ENCODE data around the gene MBNL3. TPM values are rescaled to one million over a fixed set of nuclear protein-coding genes. Genes with fewer than 3 reads are reported as not detected.

The MBNL3 gene
- total RNA-seq, 1 experiment from 2014 or later, result 2.6 TPM

- Histone ChIP-seq H2AK5ac (ENCODE audit: insufficient read length, low read length) (no peak overlapping the region), H2BK120ac (ENCODE audit: low read depth, low read length, poor library complexity, severe bottlenecking) (no peak overlapping the region), H3K18ac (ENCODE audit: insufficient read length, low read depth, low read length) (no peak overlapping the region), H3T11ph (ENCODE audit: low read length) (no peak overlapping the region), H3K27me3 (ENCODE audit: insufficient read depth, low read length) (no peaks in the 10 kb centered on the region), H2BK12ac (ENCODE audit: insufficient read length, low read depth, low read length) (no peak overlapping the region), H3K27ac (ENCODE audit: insufficient read length, low read depth, low read length) (no peak overlapping the region), H3K23me2 (ENCODE audit: insufficient read length, low read depth, low read length, poor library complexity, severe bottlenecking) (no peaks in the 10 kb centered on the region), H4K91ac (ENCODE audit: insufficient read length, low read depth, low read length) (no peak overlapping the region), H2BK5ac (ENCODE audit: insufficient read length, low read length) (no peak overlapping the region), H4K8ac (replicated peaks; ENCODE audit: insufficient read length, low read depth, low read length) (no peak overlapping the region), H4K5ac (ENCODE audit: insufficient read length, low read depth, low read length) (no peak overlapping the region), H2AFZ (ENCODE audit: low read length) (no peak overlapping the region), H3K79me1 (ENCODE audit: insufficient read depth, low read depth, low read length, poor library complexity, severe bottlenecking) (no peaks in the 10 kb centered on the region), H3K4me1 (ENCODE audit: insufficient read depth, low read length) (no peaks in the 10 kb centered on the region), H2BK20ac (ENCODE audit: low read depth, low read length, poor library complexity, severe bottlenecking) (no peak overlapping the region), H2BK15ac (ENCODE audit: low read depth, low read length) (no peak overlapping the region), H3K14ac (ENCODE audit: insufficient read depth, low read length) (no peak overlapping the region), H3K4ac (ENCODE audit: low read depth, low read length) (no peak overlapping the region), H3K9me3 (ENCODE audit: control insufficient read depth, low read depth, low read length) (no peaks in the 10 kb centered on the region), H4K20me1 (ENCODE audit: control insufficient read depth, insufficient read depth, insufficient read length) (no peaks in the 10 kb centered on the region), H3K79me2 (ENCODE audit: insufficient read depth, low read length) (no peaks in the 10 kb centered on the region), H3K4me2 (ENCODE audit: insufficient read depth, insufficient read length, low read length) (no peak overlapping the region), H3K56ac (ENCODE audit: insufficient read length, low read depth, low read length) (no peak overlapping the region), H3K23ac (ENCODE audit: insufficient read length, low read depth, low read length) (no peak overlapping the region), H3K9ac (ENCODE audit: extremely low read depth, insufficient read length, low read length) (no peak overlapping the region)
- H3K4me1 Mint-ChIP-seq, result peaks cover 0 to 3% of the 10 kb centered on the region in 2 experiments; a peak in 1 of 4 replicates
- DNase-seq, result no peak
- H3K36me3 Mint-ChIP-seq (ENCODE audit: insufficient read depth in 1 of 3, low read depth in 3 of 3), result peaks cover 2 to 20% (median 5%) of the 10 kb centered on the region in 3 experiments; a peak in 5 of 7 replicates
- peaks cover 6% of the 10 kb centered on the region for H3K27me3 Mint-ChIP-seq (ENCODE audit: low read depth)
- H3K27ac Mint-ChIP-seq, result no peak overlapping the region
- H3K9me3 Mint-ChIP-seq, result peaks cover 16 to 21% of the 10 kb centered on the region in 2 experiments
- no CpG with 5 or more reads among the region's 5 CpGs for WGBS (ENCODE audit: extremely low coverage, insufficient read length, low lambda C conversion rate)
- TF ChIP-seq, protein P1, sequence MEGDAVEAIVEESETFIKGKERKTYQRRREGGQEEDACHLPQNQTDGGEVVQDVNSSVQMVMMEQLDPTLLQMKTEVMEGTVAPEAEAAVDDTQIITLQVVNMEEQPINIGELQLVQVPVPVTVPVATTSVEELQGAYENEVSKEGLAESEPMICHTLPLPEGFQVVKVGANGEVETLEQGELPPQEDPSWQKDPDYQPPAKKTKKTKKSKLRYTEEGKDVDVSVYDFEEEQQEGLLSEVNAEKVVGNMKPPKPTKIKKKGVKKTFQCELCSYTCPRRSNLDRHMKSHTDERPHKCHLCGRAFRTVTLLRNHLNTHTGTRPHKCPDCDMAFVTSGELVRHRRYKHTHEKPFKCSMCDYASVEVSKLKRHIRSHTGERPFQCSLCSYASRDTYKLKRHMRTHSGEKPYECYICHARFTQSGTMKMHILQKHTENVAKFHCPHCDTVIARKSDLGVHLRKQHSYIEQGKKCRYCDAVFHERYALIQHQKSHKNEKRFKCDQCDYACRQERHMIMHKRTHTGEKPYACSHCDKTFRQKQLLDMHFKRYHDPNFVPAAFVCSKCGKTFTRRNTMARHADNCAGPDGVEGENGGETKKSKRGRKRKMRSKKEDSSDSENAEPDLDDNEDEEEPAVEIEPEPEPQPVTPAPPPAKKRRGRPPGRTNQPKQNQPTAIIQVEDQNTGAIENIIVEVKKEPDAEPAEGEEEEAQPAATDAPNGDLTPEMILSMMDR (conservative IDR thresholded peaks at IDR 0.05), result no peak
- H3K4me3 Mint-ChIP-seq, result no peak overlapping the region
Observed at GRCh38 chrX:132443196-132444135, 45.4 kb downstream of the MBNL3 start.
